ACC112 (cell line): ENCODE results near the gene B3GLCT.
"Not testable (repeated sequence)": the region's sequence is repeated elsewhere in the genome, so short reads cannot be mapped to it uniquely, and the experiment has no call there.

ENCODE experiments used
- H2AFZ ChIP-seq: fragments of 200-600 bp; sonication (generic); one replicate; pipeline ENCODE4 v1.6.0; 2017; ENCODE audit warnings: antibody characterized with exemption, low read length; ENCODE audit not compliant: unreplicated experiment
- H3K27ac ChIP-seq: fragments of 200-600 bp; sonication (generic); 2 replicates; pipeline ENCODE4 v1.5.1; 2014; ENCODE audit warnings: low read depth, mild to moderate bottlenecking, antibody characterized with exemption, low read length, moderate library complexity
- H3K27me3 ChIP-seq: fragments of 200-600 bp; sonication (generic); 2 replicates; pipeline ENCODE4 v1.6.1; 2014; ENCODE audit warnings: mild to moderate bottlenecking, antibody characterized with exemption, low read length, moderate library complexity, mixed read lengths; ENCODE audit not compliant: insufficient read depth
- H3K36me3 ChIP-seq: fragments of 200-600 bp; sonication (generic); 2 replicates; pipeline ENCODE4 v1.6.1; 2016; ENCODE audit warnings: mild to moderate bottlenecking, antibody characterized with exemption, low read length, moderate library complexity, mixed read lengths; ENCODE audit not compliant: insufficient read depth
- H3K4me1 ChIP-seq: fragments of 200-600 bp; sonication (generic); one replicate; pipeline ENCODE4 v1.6.1; 2016; ENCODE audit warnings: low read length, mixed read lengths; ENCODE audit not compliant: insufficient read depth, unreplicated experiment, control insufficient read depth
- H3K4me3 ChIP-seq: fragments of 200-600 bp; sonication (generic); 2 replicates; pipeline ENCODE4 v1.5.1; 2014; ENCODE audit warnings: mild to moderate bottlenecking, low read depth, low read length
- H3K79me2 ChIP-seq: fragments of 200-600 bp; sonication (generic); one replicate; pipeline ENCODE4 v1.6.0; 2016; ENCODE audit warnings: low read length; ENCODE audit not compliant: control insufficient read depth, unreplicated experiment, insufficient read depth

The B3GLCT gene

DNA sequence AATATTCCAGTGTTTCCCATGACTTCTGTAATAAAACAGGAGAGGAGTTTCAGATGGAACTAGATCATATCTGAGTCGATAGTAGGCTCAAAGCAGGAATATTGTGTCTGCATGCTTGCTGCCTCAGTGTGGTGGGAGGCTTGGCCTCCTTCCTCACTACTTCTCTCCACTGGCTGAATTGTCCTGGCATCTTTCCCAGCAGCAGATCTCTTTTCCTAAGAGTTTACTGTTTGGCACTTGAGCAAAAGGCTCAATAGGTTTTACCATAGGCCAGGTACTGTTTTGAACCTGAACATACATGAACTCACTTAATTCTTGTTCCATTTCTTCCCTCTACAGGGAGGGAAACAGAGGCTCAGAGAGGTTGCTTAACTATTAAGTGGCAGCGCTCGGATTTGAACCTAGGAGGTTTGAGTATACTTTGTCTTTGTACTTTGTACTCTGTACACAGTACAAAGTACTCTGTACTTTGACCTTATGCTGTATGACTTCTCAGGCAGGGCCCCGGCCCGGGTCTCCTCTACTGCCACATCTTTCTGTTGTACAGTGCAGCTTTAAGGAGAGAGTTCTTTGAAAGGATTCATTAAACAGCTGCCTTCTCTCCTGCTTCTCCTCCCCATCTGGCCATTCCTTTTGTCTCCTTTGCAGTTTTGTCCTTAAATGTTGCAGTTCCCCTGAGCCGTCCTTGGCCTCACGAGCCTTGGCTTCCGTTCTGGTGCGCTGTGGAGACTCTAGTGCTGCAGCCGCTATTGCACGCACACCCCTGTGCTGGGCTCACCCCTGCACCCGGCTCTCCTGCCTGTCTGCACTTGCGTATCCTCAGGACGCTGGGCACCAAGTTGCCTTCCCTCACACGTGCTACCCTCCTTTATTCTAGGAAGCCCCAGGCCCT, 8.1 kb downstream of the B3GLCT start:
- Histone ChIP-seq H3K4me1 (peaks cover 9% of the 10 kb centered on the region), H3K36me3 (no peaks in the 10 kb centered on the region), H3K27ac (no peak overlapping the region), H3K79me2 (no peaks in the 10 kb centered on the region), H2AFZ (no peak overlapping the region), H3K4me3 (no peak overlapping the region), H3K27me3 (no peaks in the 10 kb centered on the region)

DNA sequence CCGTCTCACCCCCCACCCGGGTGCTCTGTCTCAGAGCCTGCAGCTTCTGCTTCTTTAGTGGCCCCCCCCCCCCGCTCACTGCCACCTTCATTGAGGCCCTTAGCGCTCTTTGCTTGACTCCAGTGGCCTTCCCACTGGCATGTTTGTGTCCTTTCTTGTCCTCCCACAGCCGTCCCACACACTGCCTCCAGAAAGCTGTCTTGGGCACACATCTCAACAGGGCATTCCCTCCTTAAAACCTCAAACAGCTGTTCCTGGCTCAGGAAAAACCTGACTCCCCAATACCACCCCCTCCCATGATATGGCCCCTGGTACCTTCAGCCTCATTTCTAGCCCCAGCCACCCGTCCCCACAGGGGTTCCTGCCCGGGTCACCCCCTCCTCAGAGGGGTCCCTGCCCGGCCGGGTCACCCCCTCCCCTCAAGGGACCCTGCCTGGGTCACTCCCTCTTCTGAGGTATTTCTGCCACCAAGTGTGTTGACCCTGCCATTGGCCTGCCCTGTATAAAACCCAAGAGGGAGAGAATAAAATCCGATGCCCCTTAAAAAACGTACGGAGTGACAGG, 8.9 kb downstream of the B3GLCT start:
- Histone ChIP-seq H3K4me1 (peaks cover 10% of the 10 kb centered on the region), H2AFZ (no peak overlapping the region), H3K27ac (no peak overlapping the region)

DNA sequence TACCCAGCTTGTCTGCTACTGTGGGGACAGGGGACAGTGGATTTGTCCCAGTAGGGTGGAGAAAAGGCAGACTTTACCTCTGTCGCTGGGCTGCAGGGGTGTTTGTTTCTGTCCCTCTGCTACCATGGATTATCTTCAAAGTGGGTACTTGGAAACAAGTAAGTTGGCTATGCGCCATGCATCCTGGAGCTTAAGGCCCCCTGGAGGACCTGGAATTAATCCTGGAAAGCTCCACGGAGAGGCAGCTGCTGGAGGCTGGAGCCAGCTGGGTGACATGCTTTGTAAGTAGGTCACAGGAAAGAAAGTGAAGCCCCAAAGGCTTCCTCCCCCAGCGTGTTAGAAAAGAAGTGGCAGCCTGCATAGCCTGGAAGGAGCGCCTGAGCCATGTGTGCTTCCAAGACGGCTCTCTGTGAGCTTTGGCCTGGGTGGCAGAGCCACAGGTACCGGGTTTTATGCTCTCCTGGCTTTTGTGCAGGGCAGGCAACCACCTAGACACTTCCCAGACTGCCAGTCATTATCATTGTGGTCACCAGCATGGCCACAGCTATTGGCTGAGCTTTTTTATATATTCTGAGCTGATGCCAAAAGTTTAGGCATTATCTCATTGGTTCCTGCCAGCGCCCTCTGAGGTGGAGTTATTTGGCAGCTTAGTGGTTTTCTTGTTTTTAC, 9.5 kb downstream of the B3GLCT start:
- H3K27me3 ChIP-seq: no peaks in the 10 kb centered on the region
- no peak overlapping the region for H3K4me3 ChIP-seq
- no peaks in the 10 kb centered on the region for H3K79me2 ChIP-seq
- H3K36me3 ChIP-seq: no peaks in the 10 kb centered on the region
- no peak overlapping the region for H2AFZ ChIP-seq
- no peak overlapping the region for H3K27ac ChIP-seq
- H3K4me1 ChIP-seq: peaks cover 15% of the 10 kb centered on the region

More for the DNA sequence above, 8.9 kb downstream of the B3GLCT start:
- no peaks in the 10 kb centered on the region for H3K79me2 ChIP-seq
- H3K36me3 ChIP-seq: no peaks in the 10 kb centered on the region
- no peak overlapping the region for H3K4me3 ChIP-seq
- H3K27me3 ChIP-seq: no peaks in the 10 kb centered on the region

DNA sequence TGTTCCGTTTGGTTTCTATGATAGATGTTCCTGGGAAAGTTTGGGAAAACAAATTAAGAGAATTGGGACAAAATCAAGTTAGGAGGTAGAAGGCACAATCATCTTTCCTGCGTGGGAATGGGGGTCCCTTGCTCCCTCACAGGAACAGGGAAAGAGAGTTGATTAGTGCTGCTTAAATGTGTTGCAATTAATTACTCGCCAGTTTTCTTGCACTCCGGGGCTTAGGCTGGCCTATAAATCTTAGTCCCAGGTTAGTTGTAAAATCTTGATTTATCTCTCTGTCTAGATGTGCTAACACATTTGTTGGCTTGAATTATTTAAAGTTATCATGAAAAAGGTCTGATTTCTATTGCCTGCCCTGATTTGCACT, 10.1 kb downstream of the B3GLCT start:
- Histone ChIP-seq H2AFZ (no peak overlapping the region), H3K79me2 (no peaks in the 10 kb centered on the region), H3K4me1 (peaks cover 15% of the 10 kb centered on the region), H3K27ac (no peak overlapping the region), H3K27me3 (no peaks in the 10 kb centered on the region), H3K4me3 (no peak overlapping the region), H3K36me3 (no peaks in the 10 kb centered on the region)

DNA sequence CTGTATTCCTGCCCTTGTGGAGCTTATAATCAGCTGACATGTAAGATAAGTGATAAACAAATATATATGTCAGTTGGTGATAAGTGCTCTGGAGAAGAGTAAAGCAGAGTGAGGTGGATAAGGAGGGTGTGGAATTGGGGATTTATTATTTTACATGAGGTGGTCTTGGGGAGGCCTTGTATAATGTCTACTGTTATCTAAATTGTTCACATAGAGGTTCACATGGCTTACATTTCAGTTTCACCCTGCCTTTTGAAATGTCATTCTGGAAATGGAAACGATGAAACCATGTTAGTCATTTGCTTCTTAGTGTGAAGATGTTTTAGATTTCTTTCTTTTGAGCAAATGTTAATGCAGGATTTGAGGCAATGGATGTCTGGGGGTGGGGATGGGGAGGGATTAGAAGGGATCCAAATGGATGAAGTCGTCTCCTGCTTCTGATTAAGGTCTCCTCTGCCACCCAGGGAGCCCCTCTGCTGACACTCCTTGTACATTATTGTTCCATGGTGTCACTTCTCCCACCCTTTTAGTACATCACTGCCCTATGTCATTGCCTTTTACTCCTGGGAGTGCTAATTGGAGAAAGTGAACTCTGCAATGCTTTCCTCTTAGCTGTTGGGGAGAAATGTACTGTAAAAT, 14.0 kb downstream of the B3GLCT start:
- no peak overlapping the region for H3K27ac ChIP-seq
- no peaks in the 10 kb centered on the region for H3K36me3 ChIP-seq
- H3K27me3 ChIP-seq: no peaks in the 10 kb centered on the region
- no peaks in the 10 kb centered on the region for H3K79me2 ChIP-seq
- H3K4me3 ChIP-seq: no peak overlapping the region
- H3K4me1 ChIP-seq: peaks cover 26% of the 10 kb centered on the region
- no peak overlapping the region for H2AFZ ChIP-seq

DNA sequence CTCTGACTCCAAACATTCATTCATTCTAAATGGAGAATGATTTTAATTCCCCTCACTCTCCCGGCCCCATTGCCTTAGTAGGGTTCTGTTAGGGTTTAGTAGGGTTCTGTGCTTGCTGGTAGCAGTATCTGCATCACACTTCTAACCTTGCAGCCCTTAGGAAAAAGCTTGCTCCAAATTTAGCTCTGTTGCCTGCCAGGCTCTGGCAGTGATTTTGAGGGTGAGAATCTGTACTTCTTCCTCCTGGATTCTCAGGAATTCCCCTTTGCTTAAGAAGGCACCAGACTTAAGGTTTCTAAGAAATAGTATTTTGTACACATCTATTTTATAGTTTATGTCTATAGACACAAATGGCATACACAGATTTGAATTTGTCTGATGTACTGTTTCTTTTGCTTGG, 14.7 kb downstream of the B3GLCT start:
- no peaks in the 10 kb centered on the region for H3K27me3 ChIP-seq
- no peaks in the 10 kb centered on the region for H3K36me3 ChIP-seq
- H3K4me3 ChIP-seq: no peak overlapping the region
- no peak overlapping the region for H2AFZ ChIP-seq
- H3K4me1 ChIP-seq: peaks cover 26% of the 10 kb centered on the region
- H3K79me2 ChIP-seq: no peaks in the 10 kb centered on the region
- H3K27ac ChIP-seq: no peak overlapping the region

DNA sequence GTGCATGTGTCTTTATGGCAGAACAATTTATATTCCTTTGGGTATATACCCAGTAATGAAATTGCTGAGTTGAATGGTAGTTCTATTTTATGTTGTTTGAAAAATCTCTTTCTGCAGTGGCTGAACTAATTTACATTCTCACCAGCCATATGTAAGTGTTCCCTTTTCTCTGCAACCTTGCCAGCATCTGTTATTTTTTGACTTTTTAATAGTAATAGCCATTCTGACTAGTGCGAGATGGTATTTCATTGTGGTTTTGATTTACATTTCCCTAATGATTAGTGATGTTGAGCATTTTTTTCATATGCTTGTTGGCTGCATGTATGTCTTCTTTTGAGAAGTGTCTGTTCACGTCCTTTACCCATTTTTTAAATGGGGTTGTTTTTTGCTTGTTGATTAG, 17.1 kb downstream of the B3GLCT start:
- H3K36me3 ChIP-seq, H3K27me3 ChIP-seq, H2AFZ ChIP-seq, H3K79me2 ChIP-seq, H3K4me3 ChIP-seq, H3K27ac ChIP-seq: not testable (repeated sequence)
- H3K4me1 ChIP-seq: peaks cover 26% of the 10 kb centered on the region

DNA sequence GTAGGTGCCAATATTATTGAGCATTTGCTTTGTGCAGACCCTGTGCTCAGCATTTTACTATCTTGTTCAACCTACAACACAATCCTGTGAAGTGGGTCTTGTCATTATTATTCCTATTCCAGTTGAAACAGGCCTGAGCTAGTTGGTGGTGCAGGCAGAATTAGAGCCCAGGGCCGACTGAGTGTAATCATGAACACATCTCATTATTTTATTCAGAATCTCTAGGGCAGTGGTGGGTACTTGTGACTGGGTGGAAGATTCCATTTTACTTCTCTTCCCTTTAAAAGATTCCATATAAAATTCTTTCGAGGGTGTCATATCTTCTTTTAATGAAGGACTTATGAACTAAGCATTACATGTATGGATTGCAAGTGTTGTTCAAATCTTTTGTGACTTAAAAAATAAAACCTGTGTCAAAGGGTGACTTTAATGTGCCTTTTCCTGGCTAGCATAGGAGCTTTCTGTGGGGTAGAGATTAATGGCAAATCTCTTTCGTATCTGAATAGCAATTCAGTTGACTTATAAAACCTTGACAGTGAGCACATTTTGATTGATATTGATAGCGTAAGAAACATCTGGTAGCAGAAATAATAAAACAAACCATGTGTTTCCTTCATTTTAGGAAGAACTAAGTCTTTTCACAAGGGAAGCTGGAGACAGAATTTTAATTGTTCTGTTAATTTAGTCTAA, 20.3 kb downstream of the B3GLCT start:
- no peaks in the 10 kb centered on the region for H3K27me3 ChIP-seq

DNA sequence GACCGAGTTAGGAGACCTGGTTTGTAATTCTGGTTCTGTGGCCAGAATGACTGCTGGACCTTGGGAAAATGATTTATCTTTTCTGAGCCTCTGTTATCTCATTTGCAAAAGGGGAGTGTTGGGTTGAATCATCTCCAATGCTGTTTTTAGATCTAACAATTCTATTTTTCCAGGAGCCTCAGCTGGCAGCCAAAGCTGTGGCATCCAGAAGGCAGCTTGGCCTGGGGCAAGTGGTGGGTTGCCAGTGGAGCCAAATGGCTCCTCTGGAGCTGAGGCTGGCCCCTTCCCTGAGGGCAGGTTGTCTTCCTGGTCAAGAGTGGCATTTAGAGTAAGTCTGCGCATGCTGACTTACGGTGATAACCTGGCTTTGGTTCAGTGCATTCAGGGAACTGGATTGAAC, 21.3 kb downstream of the B3GLCT start:
- H3K79me2 ChIP-seq: no peaks in the 10 kb centered on the region

More for the DNA sequence above, 20.3 kb downstream of the B3GLCT start:
- Histone ChIP-seq H3K4me1 (peaks cover 10% of the 10 kb centered on the region), H3K79me2 (no peaks in the 10 kb centered on the region), H3K27ac (no peak overlapping the region), H2AFZ (no peak overlapping the region), H3K4me3 (no peak overlapping the region), H3K36me3 (no peaks in the 10 kb centered on the region)

DNA sequence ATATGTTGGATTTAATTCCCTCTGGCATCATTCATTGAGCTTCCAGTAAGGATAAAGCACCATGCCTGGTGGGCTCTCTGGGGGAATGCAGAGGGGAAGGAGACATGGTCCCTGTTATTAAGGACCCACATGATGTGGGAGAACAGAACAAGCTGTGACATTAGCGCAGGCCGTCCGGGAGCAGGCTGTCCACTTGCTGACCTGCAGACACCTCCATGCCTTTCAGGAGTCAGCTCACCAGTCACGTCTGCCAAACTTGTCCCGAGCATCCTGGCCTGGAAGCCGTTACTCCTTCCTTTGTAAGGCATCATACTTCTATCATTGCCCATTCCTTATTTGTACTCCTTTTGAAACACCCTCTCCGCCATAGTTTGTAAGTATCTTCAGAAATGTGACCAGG, 23.4 kb downstream of the B3GLCT start:
- H3K4me1 ChIP-seq: peaks cover 6% of the 10 kb centered on the region
- H2AFZ ChIP-seq: no peak overlapping the region
- H3K36me3 ChIP-seq: no peaks in the 10 kb centered on the region
- H3K27me3 ChIP-seq: no peaks in the 10 kb centered on the region
- no peaks in the 10 kb centered on the region for H3K79me2 ChIP-seq
- H3K27ac ChIP-seq: no peak overlapping the region
- H3K4me3 ChIP-seq: no peak overlapping the region

More for the DNA sequence above, 21.3 kb downstream of the B3GLCT start:
- H3K4me1 ChIP-seq: peaks cover 1% of the 10 kb centered on the region
- no peaks in the 10 kb centered on the region for H3K27me3 ChIP-seq
- H3K36me3 ChIP-seq: no peaks in the 10 kb centered on the region
- no peak overlapping the region for H2AFZ ChIP-seq
- H3K4me3 ChIP-seq: no peak overlapping the region
- no peak overlapping the region for H3K27ac ChIP-seq
